Gastrocnemius medialis (tissue), 4 donors: ENCODE data around the gene PELI1.

ENCODE experiments used
- CTCF ChIP-seq, 5 experiments: fragments of 450-650 bp in 3 of 5; fragments of 200-600 bp in 2 of 5; sonication (generic) in 2 of 5; IDR thresholded peaks in 4 of 5; conservative IDR thresholded peaks in 1 of 5; 1 replicate in 4 of 5; 2 replicates in 1 of 5; pipeline ENCODE4 v1.5.1; 2016 to 2019; ENCODE audit warnings: antibody characterized with exemption in 5 of 5, mild to moderate bottlenecking in 3 of 5, moderate library complexity in 3 of 5
- POLR2A ChIP-seq, 2 donors: fragments of 450-650 bp; IDR thresholded peaks; one replicate each; pipeline ENCODE4 v1.6.1; 2017; ENCODE audit warnings: antibody characterized with exemption in 2 of 2, mild to moderate bottlenecking in 2 of 2, moderate library complexity in 2 of 2

DNA sequence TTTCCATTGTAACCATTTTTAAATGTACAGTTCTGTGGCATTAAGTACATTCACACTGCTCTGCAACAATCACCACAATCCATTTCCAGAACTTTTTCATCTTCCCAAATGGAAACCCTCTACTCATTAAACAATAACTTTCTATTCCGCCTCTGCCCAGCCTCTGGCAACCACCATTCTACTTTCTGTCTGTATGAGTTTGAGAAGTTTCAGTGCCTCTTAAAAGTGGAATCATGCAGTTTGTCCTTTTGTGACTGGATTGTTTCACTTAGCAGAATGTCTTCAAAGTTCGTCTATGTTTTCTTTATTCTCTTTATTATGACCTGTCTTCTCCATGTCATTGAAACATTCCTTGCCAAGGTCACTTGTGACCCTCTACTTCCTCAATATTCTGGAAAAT lies 22.0 kb upstream of the PELI1 start:
- no peak for TF ChIP-seq CTCF (IDR thresholded peaks at IDR 0.05 in 4 of 5, conservative IDR thresholded peaks at IDR 0.05 in 1 of 5)
- no peak for TF ChIP-seq POLR2A (IDR thresholded peaks at IDR 0.05)
